Measurements from ENCODE around the gene RBM15. TPM values are rescaled to one million over a fixed set of nuclear protein-coding genes. Genes with fewer than 3 reads are reported as not detected.

The RBM15 gene
- total and polyA plus RNA-seq, 5 donors from 2014 or later = 7.5 to 53.3 (median 12.1) TPM

DNA sequence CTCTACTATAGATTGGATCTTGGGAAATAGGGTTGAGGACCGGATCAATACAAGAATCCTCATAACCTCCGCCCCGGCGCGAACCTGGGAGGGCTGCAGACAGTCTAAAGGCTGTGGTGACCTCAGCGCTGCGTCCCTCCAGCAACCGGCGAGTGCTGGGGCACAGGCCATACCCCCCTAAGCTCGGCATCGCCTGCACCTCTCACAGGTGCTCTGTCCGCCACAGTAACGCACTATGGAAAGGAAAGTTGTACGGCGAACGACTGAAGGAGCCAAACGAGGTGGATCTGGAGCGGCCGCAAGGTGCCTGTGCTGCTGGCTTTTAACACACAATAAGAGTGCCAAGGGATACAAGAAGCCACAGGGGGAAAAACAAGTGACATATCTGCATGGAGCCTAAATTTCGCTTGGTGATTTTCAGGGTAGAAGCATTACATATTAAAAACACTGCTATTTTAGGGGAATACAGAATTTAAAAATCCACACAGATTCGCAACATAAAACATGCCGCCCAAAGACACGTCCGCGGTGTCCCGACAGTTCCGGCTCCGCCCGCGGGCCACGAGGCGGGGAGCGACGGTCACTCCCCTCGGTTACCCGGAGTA lies 1.4 kb upstream of the RBM15 start:
- Mint-ChIP-seq H3K9me3 (no peaks in the 10 kb centered on the region), H3K27ac (peak overlapping the region in 1 of 3 donors; percentile 98), H3K4me3 (no peak overlapping the region), H3K27me3 (no peaks in the 10 kb centered on the region), H3K36me3 (peaks cover 15% of the 10 kb centered on the region), H3K4me1 (peaks cover 0 to 47% (median 28%) of the 10 kb centered on the region in 4 donors)
- ATAC-seq (ENCODE audit: low read depth in 2 of 2) = no peak
- Histone ChIP-seq H3K4me3 (ENCODE audit: low read depth, low read length) (peak overlapping the region; percentile 99), H3K9me3 (ENCODE audit: control insufficient read depth in 2 of 2, low read length in 2 of 2) (no peaks in the 10 kb centered on the region), H3K36me3 (ENCODE audit: control insufficient read depth, insufficient read depth, low read length) (peaks cover 17% of the 10 kb centered on the region), H3K27ac (ENCODE audit: insufficient read depth, low read length, poor library complexity, severe bottlenecking) (peak overlapping the region; percentile 99), H3K27me3 (ENCODE audit: control insufficient read depth, insufficient read depth, low read length) (no peaks in the 10 kb centered on the region), H3K4me1 (ENCODE audit: control insufficient read depth, insufficient read depth, low read length, poor library complexity, severe bottlenecking) (peaks cover 40% of the 10 kb centered on the region)
- DNase-seq = peak in 1 of 3 donors; percentile 15

DNA sequence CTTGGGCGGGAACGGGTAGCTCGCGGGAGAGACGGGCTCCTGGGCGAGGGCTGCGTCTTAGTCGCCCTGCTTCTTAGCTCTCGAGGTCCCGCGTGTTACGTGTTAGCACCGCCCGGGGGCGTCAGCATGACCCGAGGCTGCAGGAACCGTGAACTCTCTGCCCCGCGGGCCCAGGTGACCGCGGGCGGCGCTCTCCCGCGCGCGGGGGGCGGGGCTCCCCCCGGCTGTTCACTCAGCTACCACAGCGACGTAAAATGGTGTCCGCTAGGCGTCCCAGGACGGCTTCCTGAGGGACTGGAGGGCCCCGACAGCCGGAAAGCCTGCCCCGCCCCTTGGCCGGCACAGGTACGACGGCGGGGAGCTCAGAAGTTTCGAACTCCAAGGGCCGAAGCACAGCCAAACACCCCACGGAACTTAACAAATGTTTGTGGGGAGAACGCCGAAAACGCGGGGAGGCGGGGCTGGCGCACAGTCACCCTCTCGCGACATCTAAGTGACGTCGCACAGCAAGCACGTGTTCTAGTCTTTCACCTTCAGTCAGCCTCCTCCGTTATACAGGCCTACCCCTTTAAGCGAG lies 780 bp upstream of the RBM15 start:
- no peaks in the 10 kb centered on the region for H3K27me3 Mint-ChIP-seq
- Histone ChIP-seq H3K9me3 (ENCODE audit: control insufficient read depth in 2 of 2, low read length in 2 of 2) (no peaks in the 10 kb centered on the region), H3K4me3 (ENCODE audit: low read depth, low read length) (peak overlapping the region; percentile 99), H3K27me3 (ENCODE audit: control insufficient read depth, insufficient read depth, low read length) (no peaks in the 10 kb centered on the region), H3K4me1 (ENCODE audit: control insufficient read depth, insufficient read depth, low read length, poor library complexity, severe bottlenecking) (peaks cover 46% of the 10 kb centered on the region), H3K27ac (ENCODE audit: insufficient read depth, low read length, poor library complexity, severe bottlenecking) (peak overlapping the region; percentile 99), H3K36me3 (ENCODE audit: control insufficient read depth, insufficient read depth, low read length) (peaks cover 20% of the 10 kb centered on the region)
- peak overlapping the region in 1 of 3 donors; percentile 98 for H3K27ac Mint-ChIP-seq
- peaks cover under 1 to 53% (median 34%) of the 10 kb centered on the region in 4 donors for H3K4me1 Mint-ChIP-seq
- H3K36me3 Mint-ChIP-seq = peaks cover 19% of the 10 kb centered on the region
- no peaks in the 10 kb centered on the region for H3K9me3 Mint-ChIP-seq
- peak; percentile 89 to 99 (median 96) for DNase-seq
- ATAC-seq (ENCODE audit: low read depth in 2 of 2) = peak; percentile 73 to 76
- no peak overlapping the region for H3K4me3 Mint-ChIP-seq

DNA sequence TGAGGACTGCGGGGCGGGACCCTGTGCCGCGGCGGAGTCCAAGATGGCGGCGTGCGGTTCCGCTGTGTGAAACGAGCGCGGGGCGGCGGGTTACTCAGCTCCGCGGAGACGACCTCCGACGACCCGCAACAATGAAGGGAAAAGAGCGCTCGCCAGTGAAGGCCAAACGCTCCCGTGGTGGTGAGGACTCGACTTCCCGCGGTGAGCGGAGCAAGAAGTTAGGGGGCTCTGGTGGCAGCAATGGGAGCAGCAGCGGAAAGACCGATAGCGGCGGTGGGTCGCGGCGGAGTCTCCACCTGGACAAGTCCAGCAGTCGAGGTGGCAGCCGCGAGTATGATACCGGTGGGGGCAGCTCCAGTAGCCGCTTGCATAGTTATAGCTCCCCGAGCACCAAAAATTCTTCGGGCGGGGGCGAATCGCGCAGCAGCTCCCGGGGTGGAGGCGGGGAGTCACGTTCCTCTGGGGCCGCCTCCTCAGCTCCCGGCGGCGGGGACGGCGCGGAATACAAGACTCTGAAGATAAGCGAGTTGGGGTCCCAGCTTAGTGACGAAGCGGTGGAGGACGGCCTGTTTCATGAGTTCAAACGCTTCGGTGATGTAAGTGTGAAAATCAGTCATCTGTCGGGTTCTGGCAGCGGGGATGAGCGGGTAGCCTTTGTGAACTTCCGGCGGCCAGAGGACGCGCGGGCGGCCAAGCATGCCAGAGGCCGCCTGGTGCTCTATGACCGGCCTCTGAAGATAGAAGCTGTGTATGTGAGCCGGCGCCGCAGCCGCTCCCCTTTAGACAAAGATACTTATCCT lies 430 bp downstream of the RBM15 start:
- no peak for ATAC-seq (ENCODE audit: low read depth in 2 of 2)
- no peaks in the 10 kb centered on the region for H3K9me3 Mint-ChIP-seq
- Histone ChIP-seq H3K36me3 (ENCODE audit: control insufficient read depth, insufficient read depth, low read length) (peaks cover 31% of the 10 kb centered on the region), H3K9me3 (ENCODE audit: control insufficient read depth in 2 of 2, low read length in 2 of 2) (no peaks in the 10 kb centered on the region), H3K4me1 (ENCODE audit: control insufficient read depth, insufficient read depth, low read length, poor library complexity, severe bottlenecking) (peaks cover 57% of the 10 kb centered on the region), H3K4me3 (ENCODE audit: low read depth, low read length) (peak overlapping the region; percentile 76), H3K27ac (ENCODE audit: insufficient read depth, low read length, poor library complexity, severe bottlenecking) (peak overlapping the region; percentile 99), H3K27me3 (ENCODE audit: control insufficient read depth, insufficient read depth, low read length) (no peaks in the 10 kb centered on the region)
- peak in 2 of 3 donors; percentile 46 to 57 for DNase-seq
- H3K27me3 Mint-ChIP-seq = no peaks in the 10 kb centered on the region
- peaks cover 13 to 65% (median 44%) of the 10 kb centered on the region in 4 donors for H3K4me1 Mint-ChIP-seq
- no peak overlapping the region for H3K4me3 Mint-ChIP-seq
- peak overlapping the region in 1 of 3 donors; percentile 56 for H3K27ac Mint-ChIP-seq
- peaks cover 30% of the 10 kb centered on the region for H3K36me3 Mint-ChIP-seq

DNA sequence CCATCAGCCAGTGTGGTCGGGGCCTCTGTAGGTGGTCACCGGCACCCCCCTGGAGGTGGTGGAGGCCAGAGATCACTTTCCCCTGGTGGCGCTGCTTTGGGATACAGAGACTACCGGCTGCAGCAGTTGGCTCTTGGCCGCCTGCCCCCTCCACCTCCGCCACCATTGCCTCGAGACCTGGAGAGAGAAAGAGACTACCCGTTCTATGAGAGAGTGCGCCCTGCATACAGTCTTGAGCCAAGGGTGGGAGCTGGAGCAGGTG lies 961 bp downstream of the RBM15 start:
- Histone ChIP-seq H3K9me3 (ENCODE audit: control insufficient read depth in 2 of 2, low read length in 2 of 2) (no peaks in the 10 kb centered on the region), H3K27ac (ENCODE audit: insufficient read depth, low read length, poor library complexity, severe bottlenecking) (peak overlapping the region; percentile 99), H3K4me1 (ENCODE audit: control insufficient read depth, insufficient read depth, low read length, poor library complexity, severe bottlenecking) (peaks cover 60% of the 10 kb centered on the region), H3K27me3 (ENCODE audit: control insufficient read depth, insufficient read depth, low read length) (no peaks in the 10 kb centered on the region), H3K4me3 (ENCODE audit: low read depth, low read length) (peak overlapping the region; percentile 76), H3K36me3 (ENCODE audit: control insufficient read depth, insufficient read depth, low read length) (peaks cover 31% of the 10 kb centered on the region)
- Mint-ChIP-seq H3K36me3 (peaks cover 30% of the 10 kb centered on the region), H3K27me3 (no peaks in the 10 kb centered on the region), H3K4me1 (peaks cover 18 to 69% (median 47%) of the 10 kb centered on the region in 4 donors), H3K27ac (peak overlapping the region in 1 of 3 donors; percentile 56), H3K9me3 (no peaks in the 10 kb centered on the region), H3K4me3 (no peak overlapping the region)
- ATAC-seq (ENCODE audit: low read depth in 2 of 2) (no peak), DNase-seq (no peak)

DNA sequence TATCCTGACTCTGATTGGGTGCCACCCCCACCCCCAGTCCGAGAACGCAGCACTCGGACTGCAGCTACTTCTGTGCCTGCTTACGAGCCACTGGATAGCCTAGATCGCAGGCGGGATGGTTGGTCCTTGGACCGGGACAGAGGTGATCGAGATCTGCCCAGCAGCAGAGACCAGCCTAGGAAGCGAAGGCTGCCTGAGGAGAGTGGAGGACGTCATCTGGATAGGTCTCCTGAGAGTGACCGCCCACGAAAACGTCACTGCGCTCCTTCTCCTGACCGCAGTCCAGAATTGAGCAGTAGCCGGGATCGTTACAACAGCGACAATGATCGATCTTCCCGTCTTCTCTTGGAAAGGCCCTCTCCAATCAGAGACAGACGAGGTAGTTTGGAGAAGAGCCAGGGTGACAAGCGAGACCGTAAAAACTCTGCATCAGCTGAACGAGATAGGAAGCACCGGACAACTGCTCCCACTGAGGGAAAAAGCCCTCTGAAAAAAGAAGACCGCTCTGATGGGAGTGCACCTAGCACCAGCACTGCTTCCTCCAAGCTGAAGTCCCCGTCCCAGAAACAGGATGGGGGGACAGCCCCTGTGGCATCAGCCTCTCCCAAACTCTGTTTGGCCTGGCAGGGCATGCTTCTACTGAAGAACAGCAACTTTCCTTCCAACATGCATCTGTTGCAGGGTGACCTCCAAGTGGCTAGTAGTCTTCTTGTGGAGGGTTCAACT lies 2.1 kb downstream of the RBM15 start:
- H3K4me3 ChIP-seq (ENCODE audit: low read depth, low read length) = peak overlapping the region; percentile 76
- Mint-ChIP-seq H3K36me3 (peaks cover 32% of the 10 kb centered on the region), H3K27me3 (no peaks in the 10 kb centered on the region), H3K9me3 (peaks cover 0 to 2% (median 0%) of the 10 kb centered on the region in 7 donors), H3K4me1 (peaks cover 24 to 75% (median 54%) of the 10 kb centered on the region in 4 donors), H3K27ac (peak overlapping the region in 2 of 3 donors; percentile 5 to 66), H3K4me3 (peak overlapping the region in 1 of 4 donors; percentile 33)
- no peak for DNase-seq
- peaks cover 66% of the 10 kb centered on the region for H3K4me1 ChIP-seq (ENCODE audit: control insufficient read depth, insufficient read depth, low read length, poor library complexity, severe bottlenecking)
- H3K36me3 ChIP-seq (ENCODE audit: control insufficient read depth, insufficient read depth, low read length) = peaks cover 31% of the 10 kb centered on the region
- no peak overlapping the region for H3K27ac ChIP-seq (ENCODE audit: insufficient read depth, low read length, poor library complexity, severe bottlenecking)
- H3K27me3 ChIP-seq (ENCODE audit: control insufficient read depth, insufficient read depth, low read length) = no peaks in the 10 kb centered on the region
- ATAC-seq (ENCODE audit: low read depth in 2 of 2) = no peak
- no peaks in the 10 kb centered on the region for H3K9me3 ChIP-seq (ENCODE audit: control insufficient read depth in 2 of 2, low read length in 2 of 2)

DNA sequence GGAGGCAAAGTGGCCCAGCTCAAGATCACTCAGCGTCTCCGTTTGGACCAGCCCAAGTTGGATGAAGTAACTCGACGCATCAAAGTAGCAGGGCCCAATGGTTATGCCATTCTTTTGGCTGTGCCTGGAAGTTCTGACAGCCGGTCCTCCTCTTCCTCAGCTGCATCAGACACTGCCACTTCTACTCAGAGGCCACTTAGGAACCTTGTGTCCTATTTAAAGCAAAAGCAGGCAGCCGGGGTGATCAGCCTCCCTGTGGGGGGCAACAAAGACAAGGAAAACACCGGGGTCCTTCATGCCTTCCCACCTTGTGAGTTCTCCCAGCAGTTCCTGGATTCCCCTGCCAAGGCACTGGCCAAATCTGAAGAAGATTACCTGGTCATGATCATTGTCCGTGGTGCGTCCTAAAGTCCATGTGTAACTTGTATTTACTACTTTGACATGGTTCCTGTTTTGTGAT lies 2.7 kb downstream of the RBM15 start:
- Histone ChIP-seq H3K9me3 (ENCODE audit: control insufficient read depth in 2 of 2, low read length in 2 of 2) (no peaks in the 10 kb centered on the region), H3K36me3 (ENCODE audit: control insufficient read depth, insufficient read depth, low read length) (peaks cover 36% of the 10 kb centered on the region), H3K27ac (ENCODE audit: insufficient read depth, low read length, poor library complexity, severe bottlenecking) (no peak overlapping the region), H3K4me1 (ENCODE audit: control insufficient read depth, insufficient read depth, low read length, poor library complexity, severe bottlenecking) (peaks cover 72% of the 10 kb centered on the region), H3K4me3 (ENCODE audit: low read depth, low read length) (peak overlapping the region; percentile 76), H3K27me3 (ENCODE audit: control insufficient read depth, insufficient read depth, low read length) (no peaks in the 10 kb centered on the region)
- H3K27ac Mint-ChIP-seq = no peak overlapping the region
- DNase-seq (no peak), ATAC-seq (ENCODE audit: low read depth in 2 of 2) (no peak)
- H3K27me3 Mint-ChIP-seq = no peaks in the 10 kb centered on the region
- peaks cover 36% of the 10 kb centered on the region for H3K36me3 Mint-ChIP-seq
- H3K4me1 Mint-ChIP-seq = peaks cover 24 to 76% (median 54%) of the 10 kb centered on the region in 4 donors
- peak overlapping the region in 1 of 4 donors; percentile 33 for H3K4me3 Mint-ChIP-seq
- peaks cover 0 to 2% (median 0%) of the 10 kb centered on the region in 7 donors for H3K9me3 Mint-ChIP-seq

DNA sequence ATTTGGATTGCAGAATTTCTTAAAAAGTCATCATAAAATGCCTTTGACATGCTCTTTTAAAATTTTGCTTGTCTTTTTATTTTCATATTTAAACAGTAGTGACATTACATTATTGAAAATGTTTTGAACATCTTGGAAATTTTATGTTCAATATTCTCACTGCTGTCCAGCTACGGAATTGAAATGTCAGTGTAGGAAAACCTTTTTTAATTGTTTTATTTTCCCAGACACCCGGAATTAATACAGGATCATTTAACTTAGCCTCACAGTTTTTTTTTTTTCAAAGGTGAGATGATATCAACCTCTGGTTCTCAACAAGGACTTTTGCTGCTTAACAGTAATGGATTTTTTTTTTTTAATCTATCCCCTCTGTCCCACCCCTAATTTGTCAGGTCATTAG lies 4.1 kb downstream of the RBM15 start:
- Histone ChIP-seq H3K27me3 (ENCODE audit: control insufficient read depth, insufficient read depth, low read length) (no peaks in the 10 kb centered on the region), H3K4me1 (ENCODE audit: control insufficient read depth, insufficient read depth, low read length, poor library complexity, severe bottlenecking) (peaks cover 75% of the 10 kb centered on the region), H3K36me3 (ENCODE audit: control insufficient read depth, insufficient read depth, low read length) (peaks cover 44% of the 10 kb centered on the region), H3K4me3 (ENCODE audit: low read depth, low read length) (peak overlapping the region; percentile 76), H3K9me3 (ENCODE audit: control insufficient read depth in 2 of 2, low read length in 2 of 2) (no peaks in the 10 kb centered on the region), H3K27ac (ENCODE audit: insufficient read depth, low read length, poor library complexity, severe bottlenecking) (no peak overlapping the region)
- Mint-ChIP-seq H3K4me1 (peaks cover 27 to 80% (median 61%) of the 10 kb centered on the region in 4 donors), H3K27me3 (no peaks in the 10 kb centered on the region), H3K4me3 (peak overlapping the region in 2 of 4 donors; percentile 33 to 60), H3K36me3 (peaks cover 45% of the 10 kb centered on the region), H3K9me3 (peaks cover 0 to 2% (median 0%) of the 10 kb centered on the region in 7 donors), H3K27ac (peak overlapping the region; percentile 45 to 76 (median 50))
- no peak for ATAC-seq (ENCODE audit: low read depth in 2 of 2)
- DNase-seq = no peak

Measured in CD4-positive, CD25-positive, alpha-beta regulatory T cell (primary cell).